Psoas muscle (tissue), 8 donors: ENCODE measurements around the gene FOXJ3. TPM values are rescaled to one million over a fixed set of nuclear protein-coding genes. Genes with fewer than 3 reads are reported as not detected.

Experiments used
- ATAC-seq, 4 donors: fragments of 200-7000 bp; cut with Tn5 transposase; one replicate each; pipeline ENCODE4 v1.9.1; 2020; ENCODE audit warnings: moderate library complexity in 3 of 4, mild to moderate bottlenecking in 2 of 4
- DNase-seq, 2 donors: peaks; one replicate each; pipeline ENCODE4 v3.0.0-alpha.2; 2020
- H3K27ac ChIP-seq: fragments of 200-600 bp; one replicate; pipeline ENCODE4 v1.8.0; 2022
- H3K27me3 ChIP-seq, 3 donors: fragments of 200-600 bp in 1 of 3; one replicate each; pipeline versions ENCODE4 v1.6.1 to v1.8.0; 2013 to 2022; ENCODE audit warnings: low read length in 2 of 3, mild to moderate bottlenecking in 2 of 3, moderate library complexity in 1 of 3; ENCODE audit not compliant: insufficient read depth in 3 of 3
- H3K36me3 ChIP-seq, 2 donors: fragments of 200-600 bp in 1 of 2; one replicate each; pipeline versions ENCODE4 v1.6.1 to v1.8.0; 2013 to 2022; ENCODE audit warnings: low read depth in 1 of 2, mild to moderate bottlenecking in 1 of 2, moderate library complexity in 1 of 2; ENCODE audit not compliant: insufficient read depth in 1 of 2
- H3K4me1 ChIP-seq: fragments of 200-600 bp; one replicate; pipeline ENCODE4 v1.8.0; 2022
- H3K4me3 ChIP-seq: fragments of 200-600 bp; one replicate; pipeline ENCODE4 v1.8.0; 2022; ENCODE audit warnings: mild to moderate bottlenecking
- H3K9me3 ChIP-seq: fragments of 200-600 bp; one replicate; pipeline ENCODE4 v1.8.0; 2022
- CTCF ChIP-seq: fragments of 200-600 bp; IDR thresholded peaks from one replicate; pipeline ENCODE4 v1.8.0; 2022; ENCODE audit warnings: antibody characterized with exemption
- WGBS, 3 donors: extraction: QIAGEN DNeasy Blood & Tissue Kit; methylation state at CpG; one replicate each; pipeline versions ENCODE4 v1.1.6 to v1.1.7; 2013; 5-methylcytosine and 5-hydroxymethylcytosine counted together
- intact Hi-C, 2 donors: fragments of 100-400 bp; cut with DNase I; formaldehyde crosslinking; loops; one replicate each; pipeline versions ENCODE4 v1.11.0 to v1.14.2; 2022
- polyA plus RNA-seq, 3 donors: library from polyadenylated mRNA; stranded (reverse); fragments of 200-250 nt; gene quantifications; one replicate each; pipeline ENCODE4 v1.2.3, GENCODE V29; 2013
- total RNA-seq, 4 donors: library from RNA; stranded (reverse); fragmentation: NEBNext Ultra II Directional in 2 of 4; extraction: Animal tissue kit (Norgen Biotek cat#: 25700) in 2 of 4; gene quantifications; one replicate each; pipeline versions ENCODE4 v1.2.1 to v1.2.4, GENCODE V29; 2021 to 2023
- donor health status: healthy with polysubstance abuse.
- donor health status: DM: no; HTN: no; CAD: no; lungs with moderate emphysema.
- donor health status: Bipolar disorder and iron deficiency.
- donor health status: healthy.
- donor health status: DM: yes; HTN: yes; CAD: no.
- donor health status: DM: no; HTN: no; CAD: no.
- donor health status: DM: no; HTN: no; CAD: no.
- donor health status: DM: yes; HTN: yes; CAD: no.

The FOXJ3 gene
- total and polyA plus RNA-seq, 7 donors = 15.1 to 53.1 (median 47.9) TPM

- Histone ChIP-seq H3K4me3 (no peak overlapping the region), H3K36me3 (peaks cover 0 to 71% of the 10 kb centered on the region in 2 donors), H3K27me3 (no peaks in the 10 kb centered on the region), H3K9me3 (no peaks in the 10 kb centered on the region), H3K27ac (no peak overlapping the region), H3K4me1 (no peaks in the 10 kb centered on the region)
- WGBS, 3 donors = 91 to 95% (median 92%) methylated on average over 3 of the region's 3 CpGs
- intact Hi-C loops = no loop called here
- no peak for ATAC-seq
- no peak for DNase-seq
- no peak for TF ChIP-seq CTCF
Measured at GRCh38 chr1:42195841-42196240, 139.2 kb downstream of the FOXJ3 start.

GRCh38 chr1:42192106-42192505, 142.9 kb downstream of the FOXJ3 start:
- H3K36me3 ChIP-seq = peaks cover 3 to 84% of the 10 kb centered on the region in 2 donors
- intact Hi-C loops = no loop called here
- no peak overlapping the region for H3K4me3 ChIP-seq
- no peak for ATAC-seq
- H3K4me1 ChIP-seq = no peaks in the 10 kb centered on the region
- H3K27me3 ChIP-seq = no peaks in the 10 kb centered on the region
- H3K9me3 ChIP-seq = no peaks in the 10 kb centered on the region
- no peak for TF ChIP-seq CTCF
- no peak for DNase-seq
- WGBS, 3 donors = 89 to 96% (median 90%) methylated on average over 4 of the region's 4 CpGs
- H3K27ac ChIP-seq = no peak overlapping the region

- 92 to 95% (median 94%) methylated on average over 8 of the region's 8 CpGs for WGBS, 3 donors
- no peaks in the 10 kb centered on the region for H3K9me3 ChIP-seq
- no peaks in the 10 kb centered on the region for H3K27me3 ChIP-seq
- intact Hi-C loops = no loop called here
- H3K4me3 ChIP-seq = no peak overlapping the region
- no peak for TF ChIP-seq CTCF
- no peaks in the 10 kb centered on the region for H3K4me1 ChIP-seq
- DNase-seq (no peak), ATAC-seq (no peak)
- peaks cover 3 to 84% of the 10 kb centered on the region in 2 donors for H3K36me3 ChIP-seq
- no peak overlapping the region for H3K27ac ChIP-seq
Measured at GRCh38 chr1:42191319-42191718, 143.7 kb downstream of the FOXJ3 start.

GRCh38 chr1:42189931-42190853, 144.8 kb downstream of the FOXJ3 start:
- H3K36me3 ChIP-seq = peaks cover 3 to 83% of the 10 kb centered on the region in 2 donors
- no peaks in the 10 kb centered on the region for H3K4me1 ChIP-seq
- WGBS, 3 donors = 87 to 89% (median 88%) methylated on average over 6 of the region's 6 CpGs
- ATAC-seq = no peak
- no peak for TF ChIP-seq CTCF
- no peak overlapping the region for H3K4me3 ChIP-seq
- no peaks in the 10 kb centered on the region for H3K9me3 ChIP-seq
- no peak overlapping the region for H3K27ac ChIP-seq
- H3K27me3 ChIP-seq = no peaks in the 10 kb centered on the region
- no peak for DNase-seq
- intact Hi-C loops = no loop called here
